ENCODE results near the gene STAC3. TPM values are rescaled to one million over a fixed set of nuclear protein-coding genes. Genes with fewer than 3 reads are reported as not detected.

The STAC3 gene
- total and polyA plus RNA-seq, 9 of the 15 experiments (the other 6 are each of a cell fraction or from before 2014, with no cell fraction given): 0.45 to 6.4 (median 3.3) TPM

DNA sequence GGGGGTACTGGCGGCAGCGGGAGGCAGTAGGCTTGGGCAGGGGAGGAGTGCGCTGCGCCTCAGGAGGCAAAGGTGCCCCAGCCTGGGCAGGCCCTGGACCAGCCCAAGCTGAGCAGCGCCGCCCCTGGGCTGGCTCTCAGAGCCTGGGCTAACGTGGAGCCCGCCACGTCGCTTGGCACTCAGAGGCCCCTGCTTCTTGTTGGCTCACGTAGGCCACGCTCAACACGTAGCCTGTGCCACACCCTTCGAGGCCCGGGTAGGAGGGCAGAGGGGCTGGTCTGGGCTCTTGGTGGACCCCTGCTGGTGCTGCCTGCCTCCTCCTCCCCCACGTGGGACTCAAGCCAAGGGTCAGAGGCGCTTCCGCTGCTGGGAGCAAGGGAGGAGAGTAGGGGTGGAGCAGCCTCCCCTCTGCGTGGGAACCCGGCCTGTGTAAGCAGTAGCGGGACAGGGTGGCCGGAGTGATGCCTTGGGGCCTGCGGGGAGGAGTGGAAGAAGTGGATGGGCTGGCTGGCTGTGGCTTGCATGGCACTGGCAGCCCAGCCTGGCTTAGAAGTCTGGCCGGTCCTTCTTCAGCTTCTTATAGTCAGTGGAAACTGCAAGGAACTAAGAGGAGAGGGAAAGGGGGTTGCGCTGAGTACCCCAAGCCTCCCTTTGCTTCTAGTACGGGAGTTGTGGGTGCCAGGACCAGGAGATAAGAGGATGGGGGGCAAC, 15.8 kb downstream of the STAC3 start (continued):
- TF ChIP-seq, protein P1, sequence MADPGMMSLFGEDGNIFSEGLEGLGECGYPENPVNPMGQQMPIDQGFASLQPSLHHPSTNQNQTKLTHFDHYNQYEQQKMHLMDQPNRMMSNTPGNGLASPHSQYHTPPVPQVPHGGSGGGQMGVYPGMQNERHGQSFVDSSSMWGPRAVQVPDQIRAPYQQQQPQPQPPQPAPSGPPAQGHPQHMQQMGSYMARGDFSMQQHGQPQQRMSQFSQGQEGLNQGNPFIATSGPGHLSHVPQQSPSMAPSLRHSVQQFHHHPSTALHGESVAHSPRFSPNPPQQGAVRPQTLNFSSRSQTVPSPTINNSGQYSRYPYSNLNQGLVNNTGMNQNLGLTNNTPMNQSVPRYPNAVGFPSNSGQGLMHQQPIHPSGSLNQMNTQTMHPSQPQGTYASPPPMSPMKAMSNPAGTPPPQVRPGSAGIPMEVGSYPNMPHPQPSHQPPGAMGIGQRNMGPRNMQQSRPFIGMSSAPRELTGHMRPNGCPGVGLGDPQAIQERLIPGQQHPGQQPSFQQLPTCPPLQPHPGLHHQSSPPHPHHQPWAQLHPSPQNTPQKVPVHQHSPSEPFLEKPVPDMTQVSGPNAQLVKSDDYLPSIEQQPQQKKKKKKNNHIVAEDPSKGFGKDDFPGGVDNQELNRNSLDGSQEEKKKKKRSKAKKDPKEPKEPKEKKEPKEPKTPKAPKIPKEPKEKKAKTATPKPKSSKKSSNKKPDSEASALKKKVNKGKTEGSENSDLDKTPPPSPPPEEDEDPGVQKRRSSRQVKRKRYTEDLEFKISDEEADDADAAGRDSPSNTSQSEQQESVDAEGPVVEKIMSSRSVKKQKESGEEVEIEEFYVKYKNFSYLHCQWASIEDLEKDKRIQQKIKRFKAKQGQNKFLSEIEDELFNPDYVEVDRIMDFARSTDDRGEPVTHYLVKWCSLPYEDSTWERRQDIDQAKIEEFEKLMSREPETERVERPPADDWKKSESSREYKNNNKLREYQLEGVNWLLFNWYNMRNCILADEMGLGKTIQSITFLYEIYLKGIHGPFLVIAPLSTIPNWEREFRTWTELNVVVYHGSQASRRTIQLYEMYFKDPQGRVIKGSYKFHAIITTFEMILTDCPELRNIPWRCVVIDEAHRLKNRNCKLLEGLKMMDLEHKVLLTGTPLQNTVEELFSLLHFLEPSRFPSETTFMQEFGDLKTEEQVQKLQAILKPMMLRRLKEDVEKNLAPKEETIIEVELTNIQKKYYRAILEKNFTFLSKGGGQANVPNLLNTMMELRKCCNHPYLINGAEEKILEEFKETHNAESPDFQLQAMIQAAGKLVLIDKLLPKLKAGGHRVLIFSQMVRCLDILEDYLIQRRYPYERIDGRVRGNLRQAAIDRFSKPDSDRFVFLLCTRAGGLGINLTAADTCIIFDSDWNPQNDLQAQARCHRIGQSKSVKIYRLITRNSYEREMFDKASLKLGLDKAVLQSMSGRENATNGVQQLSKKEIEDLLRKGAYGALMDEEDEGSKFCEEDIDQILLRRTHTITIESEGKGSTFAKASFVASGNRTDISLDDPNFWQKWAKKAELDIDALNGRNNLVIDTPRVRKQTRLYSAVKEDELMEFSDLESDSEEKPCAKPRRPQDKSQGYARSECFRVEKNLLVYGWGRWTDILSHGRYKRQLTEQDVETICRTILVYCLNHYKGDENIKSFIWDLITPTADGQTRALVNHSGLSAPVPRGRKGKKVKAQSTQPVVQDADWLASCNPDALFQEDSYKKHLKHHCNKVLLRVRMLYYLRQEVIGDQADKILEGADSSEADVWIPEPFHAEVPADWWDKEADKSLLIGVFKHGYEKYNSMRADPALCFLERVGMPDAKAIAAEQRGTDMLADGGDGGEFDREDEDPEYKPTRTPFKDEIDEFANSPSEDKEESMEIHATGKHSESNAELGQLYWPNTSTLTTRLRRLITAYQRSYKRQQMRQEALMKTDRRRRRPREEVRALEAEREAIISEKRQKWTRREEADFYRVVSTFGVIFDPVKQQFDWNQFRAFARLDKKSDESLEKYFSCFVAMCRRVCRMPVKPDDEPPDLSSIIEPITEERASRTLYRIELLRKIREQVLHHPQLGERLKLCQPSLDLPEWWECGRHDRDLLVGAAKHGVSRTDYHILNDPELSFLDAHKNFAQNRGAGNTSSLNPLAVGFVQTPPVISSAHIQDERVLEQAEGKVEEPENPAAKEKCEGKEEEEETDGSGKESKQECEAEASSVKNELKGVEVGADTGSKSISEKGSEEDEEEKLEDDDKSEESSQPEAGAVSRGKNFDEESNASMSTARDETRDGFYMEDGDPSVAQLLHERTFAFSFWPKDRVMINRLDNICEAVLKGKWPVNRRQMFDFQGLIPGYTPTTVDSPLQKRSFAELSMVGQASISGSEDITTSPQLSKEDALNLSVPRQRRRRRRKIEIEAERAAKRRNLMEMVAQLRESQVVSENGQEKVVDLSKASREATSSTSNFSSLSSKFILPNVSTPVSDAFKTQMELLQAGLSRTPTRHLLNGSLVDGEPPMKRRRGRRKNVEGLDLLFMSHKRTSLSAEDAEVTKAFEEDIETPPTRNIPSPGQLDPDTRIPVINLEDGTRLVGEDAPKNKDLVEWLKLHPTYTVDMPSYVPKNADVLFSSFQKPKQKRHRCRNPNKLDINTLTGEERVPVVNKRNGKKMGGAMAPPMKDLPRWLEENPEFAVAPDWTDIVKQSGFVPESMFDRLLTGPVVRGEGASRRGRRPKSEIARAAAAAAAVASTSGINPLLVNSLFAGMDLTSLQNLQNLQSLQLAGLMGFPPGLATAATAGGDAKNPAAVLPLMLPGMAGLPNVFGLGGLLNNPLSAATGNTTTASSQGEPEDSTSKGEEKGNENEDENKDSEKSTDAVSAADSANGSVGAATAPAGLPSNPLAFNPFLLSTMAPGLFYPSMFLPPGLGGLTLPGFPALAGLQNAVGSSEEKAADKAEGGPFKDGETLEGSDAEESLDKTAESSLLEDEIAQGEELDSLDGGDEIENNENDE (IDR thresholded peaks at IDR 0.05; ENCODE audit: low read depth, low read length): no peak
- TF ChIP-seq, protein P2, sequence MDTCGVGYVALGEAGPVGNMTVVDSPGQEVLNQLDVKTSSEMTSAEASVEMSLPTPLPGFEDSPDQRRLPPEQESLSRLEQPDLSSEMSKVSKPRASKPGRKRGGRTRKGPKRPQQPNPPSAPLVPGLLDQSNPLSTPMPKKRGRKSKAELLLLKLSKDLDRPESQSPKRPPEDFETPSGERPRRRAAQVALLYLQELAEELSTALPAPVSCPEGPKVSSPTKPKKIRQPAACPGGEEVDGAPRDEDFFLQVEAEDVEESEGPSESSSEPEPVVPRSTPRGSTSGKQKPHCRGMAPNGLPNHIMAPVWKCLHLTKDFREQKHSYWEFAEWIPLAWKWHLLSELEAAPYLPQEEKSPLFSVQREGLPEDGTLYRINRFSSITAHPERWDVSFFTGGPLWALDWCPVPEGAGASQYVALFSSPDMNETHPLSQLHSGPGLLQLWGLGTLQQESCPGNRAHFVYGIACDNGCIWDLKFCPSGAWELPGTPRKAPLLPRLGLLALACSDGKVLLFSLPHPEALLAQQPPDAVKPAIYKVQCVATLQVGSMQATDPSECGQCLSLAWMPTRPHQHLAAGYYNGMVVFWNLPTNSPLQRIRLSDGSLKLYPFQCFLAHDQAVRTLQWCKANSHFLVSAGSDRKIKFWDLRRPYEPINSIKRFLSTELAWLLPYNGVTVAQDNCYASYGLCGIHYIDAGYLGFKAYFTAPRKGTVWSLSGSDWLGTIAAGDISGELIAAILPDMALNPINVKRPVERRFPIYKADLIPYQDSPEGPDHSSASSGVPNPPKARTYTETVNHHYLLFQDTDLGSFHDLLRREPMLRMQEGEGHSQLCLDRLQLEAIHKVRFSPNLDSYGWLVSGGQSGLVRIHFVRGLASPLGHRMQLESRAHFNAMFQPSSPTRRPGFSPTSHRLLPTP (IDR thresholded peaks at IDR 0.05; ENCODE audit: borderline replicate concordance, extremely low read depth, insufficient read length): no peak
- TF ChIP-seq ZNF695 (CRISPR knock-in tag; IDR thresholded peaks at IDR 0.05) (no peak), CCNT2 (IDR thresholded peaks at IDR 0.05; ENCODE audit: borderline replicate concordance, extremely low read depth, insufficient read length, low read depth, low read length) (no peak), YBX1 (IDR thresholded peaks at IDR 0.05) (no peak), CBFB (CRISPR knock-in tag; IDR thresholded peaks at IDR 0.05) (no peak), SIX5 (IDR thresholded peaks at IDR 0.05; ENCODE audit: borderline replicate concordance in 1 of 2, insufficient read depth in 1 of 2, low read depth in 1 of 2, low read length in 2 of 2) (no peak), NCOA2 (IDR thresholded peaks at IDR 0.05; ENCODE audit: partially characterized antibody in 2 of 2) (no peak), GTF2F1 (IDR thresholded peaks at IDR 0.05; ENCODE audit: low read depth, low read length) (no peak), HDAC1 (IDR thresholded peaks at IDR 0.05) (no peak)
- TF ChIP-seq, protein P3, sequence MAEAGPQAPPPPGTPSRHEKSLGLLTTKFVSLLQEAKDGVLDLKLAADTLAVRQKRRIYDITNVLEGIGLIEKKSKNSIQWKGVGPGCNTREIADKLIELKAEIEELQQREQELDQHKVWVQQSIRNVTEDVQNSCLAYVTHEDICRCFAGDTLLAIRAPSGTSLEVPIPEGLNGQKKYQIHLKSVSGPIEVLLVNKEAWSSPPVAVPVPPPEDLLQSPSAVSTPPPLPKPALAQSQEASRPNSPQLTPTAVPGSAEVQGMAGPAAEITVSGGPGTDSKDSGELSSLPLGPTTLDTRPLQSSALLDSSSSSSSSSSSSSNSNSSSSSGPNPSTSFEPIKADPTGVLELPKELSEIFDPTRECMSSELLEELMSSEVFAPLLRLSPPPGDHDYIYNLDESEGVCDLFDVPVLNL (CRISPR knock-in tag; IDR thresholded peaks at IDR 0.05; ENCODE audit: low read depth): no peak
